NCI-H187 (cell line): Measurements from ENCODE around the gene NPBWR2.
A peak's percentile ranks its signal among the peaks of the same experiment; 100 is the strongest.

ENCODE experiments used
- DNase-seq, 2 experiments: peaks; one replicate each; lab custom pipeline; 2025; lab: John Stamatoyannopoulos, UW

Gene NPBWR2, protein sequence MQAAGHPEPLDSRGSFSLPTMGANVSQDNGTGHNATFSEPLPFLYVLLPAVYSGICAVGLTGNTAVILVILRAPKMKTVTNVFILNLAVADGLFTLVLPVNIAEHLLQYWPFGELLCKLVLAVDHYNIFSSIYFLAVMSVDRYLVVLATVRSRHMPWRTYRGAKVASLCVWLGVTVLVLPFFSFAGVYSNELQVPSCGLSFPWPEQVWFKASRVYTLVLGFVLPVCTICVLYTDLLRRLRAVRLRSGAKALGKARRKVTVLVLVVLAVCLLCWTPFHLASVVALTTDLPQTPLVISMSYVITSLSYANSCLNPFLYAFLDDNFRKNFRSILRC

DNA sequence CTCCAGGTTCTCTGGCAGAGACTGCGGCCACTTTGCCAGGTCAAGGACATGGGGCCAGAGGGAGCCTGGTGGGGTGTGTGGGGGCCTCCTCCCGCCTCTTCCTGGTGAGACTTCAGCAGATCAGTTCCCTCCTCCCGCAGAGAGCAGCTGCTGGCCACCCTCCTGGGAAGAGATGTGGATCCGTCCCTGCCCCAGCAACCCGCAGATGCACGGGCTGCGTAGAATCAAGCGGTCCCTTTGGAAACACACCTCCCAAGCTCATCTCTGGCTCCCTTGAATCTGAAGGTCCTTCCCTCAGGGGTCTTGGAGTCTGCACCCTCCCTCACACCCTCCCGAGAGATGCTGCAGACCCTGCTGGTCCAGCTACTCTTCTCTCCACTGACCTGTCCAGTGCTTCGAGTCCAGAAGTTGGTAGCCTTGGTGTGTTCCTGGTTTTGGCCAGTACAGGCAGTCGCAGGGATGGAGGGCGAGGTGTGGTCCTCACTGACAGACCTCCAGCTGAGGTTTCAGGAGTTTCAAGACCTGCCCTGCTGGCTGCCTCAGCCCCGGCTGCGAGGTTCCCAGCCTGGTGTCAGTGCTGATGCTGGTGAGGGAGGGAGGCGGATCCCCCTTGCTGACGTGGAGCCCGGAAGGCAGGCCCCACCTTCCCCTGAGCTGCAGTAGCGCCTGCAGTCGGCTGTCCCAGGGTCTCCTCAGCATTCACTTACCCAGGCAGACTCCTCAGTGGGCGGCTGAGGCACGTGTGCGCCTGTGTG lies at the start of gene NPBWR2:
Gene NPBWR2, minus strand, starts transcription at position 585 of the 755 bp plus-strand sequence. CDS start 734 bp downstream, outside the sequence.
- DNase-seq = no peak

- DNase-seq = peak; percentile 47 to 50
These were observed 48.9 kb upstream of the NPBWR2 start for GRCh38 chr20:64156136-64156885.

GRCh38 chr20:64155258-64156135 lies 48.1 kb upstream of the NPBWR2 start:
- DNase-seq = no peak

GRCh38 chr20:64154590-64155257 lies 47.4 kb upstream of the NPBWR2 start:
- DNase-seq = no peak

GRCh38 chr20:64153861-64154589 lies 46.7 kb upstream of the NPBWR2 start:
- DNase-seq = no peak

DNA sequence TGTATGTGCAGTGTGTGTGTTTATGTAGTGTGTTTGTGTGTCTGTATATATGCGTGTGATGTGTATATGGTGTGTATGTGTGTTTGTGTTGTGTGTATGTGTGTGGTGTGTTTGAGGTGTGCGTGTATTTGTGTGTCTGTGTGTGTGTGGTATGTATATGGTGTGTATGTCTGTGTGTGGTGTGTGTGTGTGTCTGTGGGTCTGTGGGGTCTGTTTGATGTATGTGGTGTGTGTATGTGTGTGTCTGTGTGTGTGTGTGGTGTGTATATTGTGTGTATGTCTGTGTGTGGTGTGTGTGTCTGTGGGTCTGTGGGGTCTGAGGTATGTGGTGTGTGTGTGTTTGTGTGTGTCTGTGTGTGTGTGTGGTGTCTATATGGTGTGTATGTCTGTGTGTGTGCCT lies 46.0 kb upstream of the NPBWR2 start:
- DNase-seq = no peak

GRCh38 chr20:64152906-64153305 lies 45.5 kb upstream of the NPBWR2 start:
- peak; percentile 93 to 97 for DNase-seq

- no peak for DNase-seq
These were observed 44.5 kb upstream of the NPBWR2 start for GRCh38 chr20:64151633-64152530.

DNA sequence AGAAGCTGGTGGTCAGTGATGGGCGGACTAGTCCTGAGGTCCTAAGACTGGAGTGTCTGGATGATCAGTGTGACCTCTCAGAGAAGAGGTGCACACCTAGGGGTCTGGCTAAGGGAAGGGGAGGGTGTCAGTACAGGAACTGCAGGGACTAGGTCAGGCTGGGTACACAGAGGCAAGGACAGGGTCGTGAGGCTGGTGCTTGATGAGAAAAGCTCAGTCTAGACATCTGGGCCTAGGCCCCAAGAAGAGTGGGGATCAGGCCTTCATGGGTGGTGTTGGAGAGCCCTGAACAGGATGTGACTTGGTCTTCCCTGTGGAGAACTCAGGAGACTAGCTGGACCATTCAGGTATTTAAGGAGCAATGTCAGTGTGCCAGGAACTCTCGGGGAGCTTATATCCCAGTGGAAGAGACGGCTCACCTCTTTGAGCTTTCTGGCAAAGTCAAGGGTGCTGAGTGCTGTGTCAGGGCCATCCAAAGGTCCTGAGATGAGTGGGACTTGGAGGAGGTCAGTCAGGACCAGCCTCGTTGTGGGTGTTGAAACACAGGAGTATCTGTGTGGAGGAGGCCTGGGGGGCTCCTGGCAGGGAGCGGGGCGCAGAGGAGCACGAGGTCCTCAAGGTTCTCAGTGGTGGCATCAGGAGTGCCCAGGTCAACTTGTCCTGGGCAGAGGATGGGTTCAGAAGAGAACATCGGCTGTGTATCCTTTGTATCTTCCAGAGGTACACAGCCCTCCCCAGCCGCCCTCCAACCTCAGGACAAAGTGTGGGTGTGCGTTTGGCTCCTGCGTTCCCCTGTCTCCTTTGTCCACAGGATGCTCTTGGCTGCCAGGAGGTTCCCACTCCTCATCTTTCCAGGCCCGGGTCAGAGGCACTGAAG lies 43.6 kb upstream of the NPBWR2 start:
- DNase-seq = no peak

GRCh38 chr20:64149809-64150560 lies 42.6 kb upstream of the NPBWR2 start:
- no peak for DNase-seq

GRCh38 chr20:64149141-64149540 lies 41.8 kb upstream of the NPBWR2 start:
- no peak for DNase-seq

DNA sequence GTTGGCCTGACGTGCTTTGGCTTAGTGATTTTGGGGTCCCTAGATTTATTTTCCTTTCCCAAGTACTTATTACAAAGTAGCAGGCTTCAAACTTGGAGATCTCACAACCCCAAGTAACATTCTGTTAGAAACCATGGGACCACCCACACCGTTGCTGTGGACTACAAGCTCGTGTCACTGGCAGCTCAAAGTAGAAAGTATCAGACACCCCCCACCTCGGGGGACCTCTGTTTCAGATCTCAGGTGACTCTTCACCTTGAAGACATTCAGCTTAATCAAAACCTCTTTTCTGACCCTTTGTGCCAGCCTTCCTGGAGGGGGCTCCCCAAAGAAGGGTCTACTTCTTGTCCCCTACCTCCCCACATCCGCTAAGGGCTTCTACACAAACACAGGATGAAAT lies 41.2 kb upstream of the NPBWR2 start:
- no peak for DNase-seq

DNA sequence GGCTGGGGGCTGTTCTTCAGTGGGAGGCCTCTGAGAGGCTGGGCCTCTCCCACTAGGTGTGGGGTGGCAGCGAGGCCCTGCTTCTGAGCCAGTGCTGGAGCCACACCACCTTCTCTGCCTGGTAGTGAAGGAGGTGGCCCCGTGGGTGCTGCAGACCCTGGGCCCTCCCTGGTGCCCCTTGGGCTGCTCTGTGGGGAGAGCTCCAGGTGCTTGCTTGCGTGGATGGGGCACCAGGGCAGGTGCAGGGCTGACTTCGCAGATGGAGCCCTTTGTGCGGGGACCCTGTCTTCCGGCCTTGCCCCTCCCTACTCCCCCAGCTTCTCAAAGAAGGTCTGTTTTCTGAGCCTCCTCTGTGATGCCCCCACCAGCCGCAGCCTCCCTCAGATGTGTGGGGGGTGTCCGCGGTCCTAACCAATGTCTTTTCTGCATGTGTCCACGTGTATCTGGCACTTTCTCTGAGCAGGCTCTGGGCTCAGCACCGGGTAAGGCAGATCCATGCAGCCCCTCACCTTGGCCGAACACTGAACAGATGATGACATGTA lies 39.6 kb upstream of the NPBWR2 start:
- DNase-seq = no peak

DNA sequence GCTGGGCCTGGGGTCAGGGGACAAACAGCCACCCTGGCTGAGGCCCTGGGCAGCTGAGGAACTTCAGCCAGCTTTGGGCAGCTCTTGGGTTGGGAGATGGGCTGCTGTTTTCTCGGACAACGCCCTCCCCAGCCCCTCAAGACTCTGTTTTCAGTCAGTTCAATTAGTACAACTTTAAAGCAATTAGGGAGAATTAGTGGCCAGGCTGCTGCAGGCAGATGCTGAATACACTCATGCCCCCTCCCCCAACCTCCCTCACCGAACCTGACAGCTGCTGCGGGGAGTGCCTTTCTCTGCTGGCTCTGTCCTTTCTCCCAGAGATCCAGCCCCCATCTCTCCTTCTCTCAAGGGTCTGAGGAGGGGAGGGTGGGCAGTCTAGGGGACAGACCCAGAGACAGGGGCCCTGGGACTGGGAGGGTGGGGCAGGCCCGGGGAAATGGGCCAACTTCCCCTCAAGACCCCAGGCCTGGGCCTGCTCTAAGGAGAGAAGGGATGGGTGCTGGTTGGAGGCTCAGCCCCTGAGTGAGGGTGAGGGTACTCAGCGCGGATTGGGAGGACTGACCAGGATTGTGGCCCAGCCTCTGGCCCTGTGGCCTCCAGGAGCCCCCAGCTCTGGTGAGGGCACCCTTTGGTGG lies 39.1 kb upstream of the NPBWR2 start:
- DNase-seq = peak; percentile 34 to 52

DNA sequence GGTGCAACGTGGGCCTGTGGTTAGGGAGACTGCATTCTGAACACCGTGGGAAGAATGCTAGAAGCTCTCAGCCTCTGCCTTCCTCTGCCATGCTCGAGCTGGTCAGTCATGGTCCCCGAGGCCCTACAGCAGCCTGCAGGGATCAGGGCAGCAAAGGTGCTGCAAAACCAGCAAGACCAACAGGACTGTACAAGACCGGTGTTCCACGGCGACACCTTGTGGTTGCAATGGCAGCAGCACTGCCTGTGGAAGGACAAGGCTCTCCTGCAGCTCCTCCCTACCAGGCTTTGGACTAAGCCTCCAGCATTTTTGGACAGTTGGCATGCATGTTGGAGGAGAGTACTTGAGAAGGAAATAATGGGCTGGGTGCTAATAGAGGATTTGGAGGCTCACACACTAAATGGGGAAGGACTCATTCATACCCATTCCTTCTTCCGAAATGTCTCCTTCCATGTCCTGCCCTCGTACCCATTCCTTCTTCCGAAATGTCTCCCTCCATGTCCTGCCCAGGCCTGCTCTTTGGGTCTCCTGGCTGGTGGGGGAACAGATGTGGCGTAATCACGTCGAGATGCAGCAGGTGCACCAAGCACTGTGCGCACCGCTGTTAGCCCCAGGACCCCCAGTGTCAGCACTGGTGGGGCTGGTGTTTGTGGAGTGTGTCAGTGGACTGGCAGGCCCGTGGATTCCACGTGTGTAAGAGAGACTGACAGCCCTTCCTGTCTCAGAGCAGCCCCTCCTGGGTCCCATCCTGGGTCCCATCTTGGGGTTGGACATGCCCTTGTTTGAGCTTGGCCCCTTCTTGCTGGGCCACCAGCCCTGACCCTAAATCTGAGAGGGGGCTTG lies 38.3 kb upstream of the NPBWR2 start:
- DNase-seq = no peak
